Measurements from ENCODE around the gene PRELID2. TPM values are rescaled to one million over a fixed set of nuclear protein-coding genes. Genes with fewer than 3 reads are reported as not detected.
A peak's percentile ranks its signal among the peaks of the same experiment; 100 is the strongest.
"Not testable (repeated sequence)": the region's sequence is repeated elsewhere in the genome, so short reads cannot be mapped to it uniquely, and the experiment has no call there.

PRELID2 gene
- total RNA-seq, 1 donor from 2014 or later = 25.7 TPM

DNA sequence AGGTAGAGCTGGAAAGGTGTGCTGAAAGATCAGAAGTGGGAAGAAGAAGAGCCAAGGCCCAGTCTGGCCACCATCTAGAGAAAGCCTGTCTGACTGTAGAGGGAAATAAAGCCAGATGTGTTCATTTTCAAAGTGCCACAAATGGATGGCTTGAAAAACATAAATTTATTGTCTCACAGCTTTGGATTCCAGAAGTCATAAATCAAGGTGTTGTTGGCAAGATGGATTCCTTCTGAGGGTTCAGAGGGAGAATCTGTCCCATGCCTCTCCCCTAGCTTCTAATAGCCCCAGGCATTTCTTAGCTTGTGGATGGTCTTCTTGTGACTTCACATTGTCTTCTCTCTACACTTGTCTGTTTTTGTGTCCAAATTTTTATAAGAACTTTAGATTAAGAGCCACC, 6.2 kb upstream of the PRELID2 start:
- DNase-seq (ENCODE audit: low spot score in 2 of 2) (no peak), FAIRE-seq (no peak)

DNA sequence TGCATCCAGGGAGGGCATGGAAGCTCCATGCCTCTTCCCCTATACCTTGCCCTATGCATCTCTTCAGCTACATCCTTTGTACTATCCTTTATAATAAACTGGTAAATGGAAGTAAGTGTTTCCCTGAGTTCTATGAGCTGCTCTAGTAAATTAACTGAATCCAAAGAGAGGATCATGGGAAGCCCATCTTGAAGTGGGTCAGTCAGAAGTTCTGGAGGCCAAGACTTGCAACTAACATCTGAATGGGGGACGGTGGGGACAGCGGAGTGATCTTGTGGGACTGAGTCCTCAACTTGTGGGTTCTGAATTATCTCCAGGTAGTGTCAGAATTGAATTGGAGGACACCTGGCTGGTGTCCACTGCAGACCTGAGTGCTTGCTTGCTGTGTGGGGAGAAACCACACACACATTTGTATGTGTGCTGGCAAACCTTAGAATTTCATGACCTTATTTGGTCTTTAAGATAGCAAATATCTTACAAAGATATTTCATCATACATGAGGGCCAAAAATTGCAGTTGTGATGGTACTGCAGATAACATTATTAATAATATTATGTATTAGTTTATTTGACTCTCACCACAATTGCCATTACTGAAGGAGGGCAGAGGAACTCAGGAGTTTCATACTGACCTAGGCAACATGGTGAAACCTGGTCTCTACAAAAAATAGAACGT, 5.5 kb upstream of the PRELID2 start:
- FAIRE-seq = no peak

DNA sequence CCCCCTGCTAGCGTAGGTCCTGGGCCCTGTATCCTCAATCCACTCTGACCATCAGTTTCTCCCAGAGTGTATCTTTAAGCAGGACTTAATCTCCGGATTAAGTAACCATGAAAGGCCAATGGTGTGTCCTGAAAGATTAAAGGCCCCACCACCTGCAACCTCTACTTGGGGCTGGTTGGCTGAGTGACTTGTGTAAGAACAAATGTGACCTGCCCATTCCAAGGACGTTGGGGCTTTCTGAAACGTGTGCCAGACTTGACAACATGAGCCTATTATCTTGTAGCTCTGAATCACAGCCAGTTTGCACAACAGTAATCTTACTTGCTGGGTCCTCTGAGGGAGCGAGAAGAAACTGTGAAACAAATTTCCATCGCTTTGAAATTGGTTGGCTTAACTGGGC, 3.1 kb upstream of the PRELID2 start:
- DNase-seq (ENCODE audit: low spot score in 2 of 2) (no peak), FAIRE-seq (no peak)

More for the DNA sequence above, 5.5 kb upstream of the PRELID2 start:
- DNase-seq (ENCODE audit: low spot score in 2 of 2) = no peak

DNA sequence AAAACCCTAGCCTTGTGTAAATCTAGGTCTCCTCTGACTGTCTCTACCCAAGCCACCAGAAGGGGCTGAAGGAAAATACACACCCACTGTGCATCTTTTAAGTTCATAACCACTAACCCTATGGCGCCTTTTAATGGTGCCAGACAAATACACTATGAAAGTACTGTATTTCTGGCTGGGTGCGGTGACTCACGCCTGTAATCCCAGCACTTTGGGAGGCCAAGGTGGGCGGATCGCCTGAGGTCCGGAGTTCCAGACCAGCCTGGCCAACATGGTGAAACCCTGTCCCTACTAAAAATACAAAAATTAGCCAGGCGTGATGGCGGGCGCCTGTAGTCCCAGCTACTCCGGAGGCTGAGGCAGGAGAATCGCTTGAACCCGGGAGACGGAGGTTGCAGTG, 1.1 kb upstream of the PRELID2 start:
- FAIRE-seq; DNase-seq (ENCODE audit: low spot score in 2 of 2): not testable (repeated sequence)

DNA sequence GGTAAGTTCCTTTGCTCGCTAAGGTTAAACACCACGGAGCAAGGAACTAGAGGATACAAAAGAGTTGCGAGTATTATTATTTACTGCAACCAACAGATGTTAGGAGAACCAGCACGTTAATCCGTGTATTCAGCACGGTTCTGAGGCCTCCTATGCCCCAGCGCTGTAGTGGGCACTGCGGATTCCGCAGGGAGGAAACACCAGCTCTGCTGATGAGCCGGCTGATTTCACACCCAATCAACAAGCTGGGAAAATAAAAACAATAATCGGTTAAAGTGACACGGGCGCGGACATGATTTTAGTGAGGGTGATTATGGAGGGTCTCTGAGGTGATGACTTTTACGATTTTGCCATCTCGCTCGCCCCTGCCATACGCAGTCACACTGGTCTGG, 702 bp upstream of the PRELID2 start:
- FAIRE-seq = no peak
- no peak for DNase-seq (ENCODE audit: low spot score in 2 of 2)

DNA sequence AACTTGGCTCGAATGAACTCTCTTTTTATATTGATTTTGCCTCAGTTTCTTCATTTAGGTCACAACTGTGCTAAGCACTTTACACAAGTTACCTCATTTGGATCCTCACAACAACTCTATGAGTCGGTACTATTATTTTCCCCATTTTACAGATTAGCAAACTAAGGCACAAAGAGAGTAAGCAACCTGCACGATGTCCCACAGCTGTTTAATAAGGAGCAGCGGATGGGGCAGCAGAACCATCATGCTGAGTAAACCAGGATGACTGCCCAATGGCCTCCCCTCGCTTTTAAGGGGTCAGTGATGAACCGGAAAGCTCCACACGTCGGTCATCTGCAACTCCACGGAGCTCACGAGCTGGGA, 607 bp downstream of the PRELID2 start:
- no peak for DNase-seq (ENCODE audit: low spot score in 2 of 2)

DNA sequence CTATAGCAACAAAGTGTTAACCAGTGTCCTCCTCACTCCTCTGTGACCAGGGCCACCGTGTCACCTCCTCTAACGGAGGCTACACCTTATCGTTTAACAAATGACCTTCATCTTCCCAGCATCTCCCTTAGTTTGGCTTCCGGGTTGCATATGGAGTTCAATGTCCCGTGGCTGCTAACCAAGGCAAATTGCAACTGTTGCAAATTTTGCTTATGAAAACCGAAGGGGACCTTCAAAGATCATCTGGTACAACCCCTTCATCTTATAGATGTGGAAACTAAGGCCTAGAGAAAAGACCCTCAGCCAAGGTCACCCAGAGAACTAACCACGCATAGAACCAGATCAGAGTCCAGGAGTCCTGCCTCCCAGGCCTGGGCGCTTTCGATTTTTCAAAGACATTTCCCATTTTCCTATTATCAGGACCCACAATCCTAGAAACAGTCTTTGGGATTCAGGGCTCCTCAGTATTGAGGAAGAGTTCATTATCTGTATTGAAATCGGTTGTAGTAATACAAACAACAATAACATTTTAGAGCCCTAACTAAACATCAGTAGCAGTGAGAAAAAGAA, 1.4 kb downstream of the PRELID2 start:
- DNase-seq (ENCODE audit: low spot score in 2 of 2) (no peak), FAIRE-seq (no peak)

More for the DNA sequence above, 607 bp downstream of the PRELID2 start:
- FAIRE-seq = no peak

DNA sequence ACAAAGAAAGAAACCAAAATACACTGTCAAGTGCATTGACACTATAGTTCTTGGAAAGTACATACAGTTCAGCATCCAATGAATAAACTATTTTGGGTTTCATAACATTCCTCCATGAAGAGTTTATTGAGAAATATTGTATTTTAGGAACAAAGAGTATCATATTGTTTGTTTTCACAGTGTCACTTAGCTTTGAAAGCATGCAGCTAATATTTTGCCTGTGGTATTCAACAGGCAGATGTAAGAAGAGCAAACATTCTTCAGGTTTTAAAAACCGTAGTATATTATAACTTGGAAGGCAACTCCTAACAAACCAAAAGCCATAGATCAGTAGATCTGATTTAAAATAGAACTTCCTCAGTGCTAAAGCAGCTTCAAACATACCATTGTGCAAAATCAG, 4.5 kb downstream of the PRELID2 start:
- no peak for FAIRE-seq
- DNase-seq (ENCODE audit: low spot score in 2 of 2) = no peak

DNA sequence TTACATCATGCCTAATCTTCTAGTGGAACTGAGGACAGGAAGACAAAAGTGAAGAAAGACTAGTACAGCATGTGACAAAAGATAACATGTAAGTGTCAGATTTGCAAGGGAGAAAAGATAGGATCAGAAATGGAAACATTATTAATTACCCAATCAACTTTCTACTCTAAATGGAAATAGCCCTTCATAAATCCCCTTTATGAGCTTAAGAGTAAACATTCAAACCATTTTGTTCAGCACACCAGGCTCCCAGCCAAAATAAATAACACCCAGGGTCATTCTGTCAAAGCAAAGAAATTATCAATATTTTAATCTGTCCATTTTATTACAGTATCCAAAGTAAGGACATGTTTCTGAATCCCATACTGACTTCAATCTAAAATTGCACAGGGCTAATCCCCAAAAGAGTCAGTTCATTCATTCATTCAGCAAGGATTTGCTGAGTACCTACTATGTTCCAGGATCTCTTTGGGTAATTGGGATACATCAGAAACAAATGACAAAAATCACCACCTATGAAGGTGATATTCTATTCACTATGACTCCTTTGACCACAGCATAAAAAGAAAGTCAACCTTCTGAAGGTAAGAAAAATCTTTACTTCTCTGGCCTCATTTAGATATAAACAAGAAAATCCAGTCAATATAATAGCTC, 5.3 kb downstream of the PRELID2 start:
- FAIRE-seq = no peak
- DNase-seq (ENCODE audit: low spot score in 2 of 2) = no peak

DNA sequence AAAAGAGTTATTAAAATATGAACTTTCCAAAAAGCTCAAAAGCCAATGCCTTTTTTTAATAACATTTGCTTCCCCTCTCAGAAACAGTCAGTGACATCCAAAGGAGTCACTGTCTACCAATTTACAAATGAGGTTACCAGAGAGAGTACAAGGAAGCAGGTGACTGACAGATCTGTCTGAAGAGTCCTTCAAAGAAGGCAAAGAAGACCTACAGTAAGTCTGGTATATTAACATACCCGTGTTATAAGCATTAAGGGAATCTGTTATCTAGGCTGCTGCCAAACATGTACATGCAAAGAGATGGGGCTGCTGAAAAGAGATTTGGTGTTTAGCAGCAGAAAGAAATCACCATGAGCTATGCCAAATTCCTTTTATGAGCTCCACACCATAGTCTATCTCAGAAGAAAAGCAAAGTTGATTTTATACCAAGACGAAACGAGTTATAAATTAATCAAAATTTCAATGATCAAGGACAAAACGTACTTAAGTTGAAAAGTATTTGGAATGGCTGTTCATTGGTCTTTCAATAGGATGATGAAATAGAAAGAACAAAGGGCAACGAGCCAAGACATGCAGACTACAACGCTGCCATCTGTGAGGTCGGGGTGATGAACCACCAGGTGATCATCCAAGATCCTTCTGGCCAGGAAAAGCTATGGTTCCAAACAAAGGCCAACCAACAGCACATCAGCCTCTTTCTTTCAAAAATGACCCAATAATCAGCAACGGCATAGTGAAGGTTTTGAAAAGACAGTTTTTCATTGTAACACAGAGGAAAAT, 8.1 kb downstream of the PRELID2 start:
- DNase-seq (ENCODE audit: low spot score in 2 of 2) = no peak
- no peak for FAIRE-seq

DNA sequence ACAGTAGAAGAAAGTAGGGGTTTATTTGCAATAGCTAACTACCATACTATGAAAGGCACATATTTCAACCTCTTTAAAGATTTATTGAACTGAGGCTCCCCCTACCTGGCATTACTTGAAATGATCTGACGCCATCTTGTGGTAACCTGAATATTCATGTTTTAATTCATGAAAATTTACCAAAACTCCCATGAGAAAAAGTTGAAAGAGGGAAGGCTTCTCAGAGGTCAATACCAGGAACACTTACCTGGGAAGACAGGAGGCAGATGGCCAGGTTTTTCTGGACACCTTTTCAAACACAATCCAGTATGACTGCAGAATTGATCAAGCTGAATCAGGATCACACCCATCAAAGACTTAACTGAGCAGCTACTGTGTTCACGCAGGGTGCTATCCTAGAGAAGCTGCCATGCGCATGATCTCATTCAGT, 9.4 kb downstream of the PRELID2 start:
- no peak for FAIRE-seq

DNA sequence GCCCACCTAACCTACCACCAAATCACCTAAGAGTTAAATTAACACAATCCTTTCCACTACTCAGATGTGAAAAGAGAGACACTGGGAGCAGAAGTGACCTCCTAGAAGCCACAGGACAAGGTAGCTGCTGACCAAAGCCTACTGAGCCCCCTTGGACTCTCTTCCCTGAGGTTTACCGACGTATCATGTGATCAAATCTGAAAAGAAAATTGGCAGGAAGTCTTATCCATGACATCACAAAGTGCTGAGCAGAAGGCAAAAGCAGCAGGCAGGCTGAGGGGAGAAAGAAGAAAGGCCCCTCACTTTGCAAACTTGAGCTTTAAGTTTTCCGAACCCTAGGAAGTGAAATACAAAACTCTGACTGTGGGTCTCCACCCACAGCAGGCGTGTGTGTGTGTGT, 11.1 kb downstream of the PRELID2 start:
- no peak for DNase-seq (ENCODE audit: low spot score in 2 of 2)
- no peak for FAIRE-seq

More for the DNA sequence above, 9.4 kb downstream of the PRELID2 start:
- DNase-seq (ENCODE audit: low spot score in 2 of 2) = no peak

DNA sequence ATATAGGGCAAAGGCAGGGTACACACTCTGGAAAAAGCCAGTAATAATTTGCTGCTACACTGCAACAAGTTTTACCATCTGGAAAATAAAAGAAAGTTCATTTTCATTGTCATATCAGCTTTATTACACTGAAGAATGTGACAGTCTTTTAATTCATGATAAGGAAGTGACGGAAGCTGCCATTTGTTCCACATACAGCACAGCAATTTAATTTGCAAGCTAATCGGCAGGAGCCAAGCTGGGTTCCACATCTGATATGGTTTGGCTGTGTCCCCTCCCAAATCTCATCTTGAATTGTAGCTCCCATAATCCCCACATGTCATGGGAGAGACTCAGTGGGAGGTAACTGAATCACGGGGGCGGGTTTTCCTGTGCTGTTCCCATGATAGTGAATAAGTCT, 16.5 kb downstream of the PRELID2 start:
- no peak for FAIRE-seq
- no peak for DNase-seq (ENCODE audit: low spot score in 2 of 2)

DNA sequence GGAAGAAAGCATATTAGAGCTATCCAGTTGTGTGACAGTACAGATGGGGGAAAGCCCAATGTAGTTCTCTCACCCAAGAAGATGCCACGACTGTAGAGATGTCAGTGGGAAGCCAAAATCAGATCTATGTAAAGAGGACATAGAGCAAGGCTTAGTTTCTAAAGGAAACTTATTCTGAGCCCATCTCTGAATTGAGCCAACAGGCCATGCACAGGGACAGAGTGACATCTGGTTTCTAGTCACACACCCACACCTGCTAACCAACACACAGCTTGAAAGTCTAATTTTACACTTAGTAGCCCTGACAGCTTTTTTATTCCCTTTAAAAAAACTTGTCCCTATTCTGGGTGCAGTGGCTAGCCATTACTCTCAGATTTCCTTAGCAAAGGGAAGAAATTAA, 22.3 kb downstream of the PRELID2 start:
- DNase-seq (ENCODE audit: low spot score in 2 of 2) (no peak), FAIRE-seq (no peak)

DNA sequence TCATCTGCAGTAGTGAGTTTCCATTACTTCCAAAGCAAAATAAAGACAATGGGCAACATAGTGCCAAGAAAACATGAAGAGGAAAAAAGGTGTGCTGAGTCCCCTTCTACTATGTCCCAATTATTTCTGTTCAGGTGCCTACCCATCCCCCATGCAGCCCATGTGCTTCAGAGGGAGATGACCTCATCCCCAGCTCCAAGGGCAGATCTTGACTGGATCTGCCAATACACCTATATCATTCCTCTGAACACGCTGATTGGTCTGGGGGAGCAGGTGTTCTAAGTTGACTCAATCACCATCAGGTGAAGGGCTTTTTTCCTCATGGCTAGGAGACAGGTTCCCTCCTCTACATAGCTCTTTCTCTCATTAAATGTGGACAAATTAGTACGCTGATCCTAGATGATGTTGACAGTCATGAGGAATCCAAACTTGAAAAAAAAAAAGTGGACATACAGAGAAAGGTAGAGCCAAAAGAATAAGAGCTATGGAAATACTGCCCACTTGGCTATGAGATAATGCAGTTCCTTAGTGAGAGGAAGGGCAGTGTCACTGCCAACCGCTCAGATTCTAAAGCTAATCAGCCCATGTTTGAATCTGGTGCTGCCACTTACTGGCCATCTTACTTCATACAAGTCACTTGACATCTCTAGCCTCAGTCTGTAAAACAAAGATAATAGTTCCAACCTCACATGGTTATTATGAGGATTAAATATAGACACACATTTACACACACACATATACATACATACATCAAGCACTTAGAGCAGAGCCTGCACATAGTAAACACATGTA, 23.1 kb downstream of the PRELID2 start:
- peak; percentile 43 for FAIRE-seq

DNA sequence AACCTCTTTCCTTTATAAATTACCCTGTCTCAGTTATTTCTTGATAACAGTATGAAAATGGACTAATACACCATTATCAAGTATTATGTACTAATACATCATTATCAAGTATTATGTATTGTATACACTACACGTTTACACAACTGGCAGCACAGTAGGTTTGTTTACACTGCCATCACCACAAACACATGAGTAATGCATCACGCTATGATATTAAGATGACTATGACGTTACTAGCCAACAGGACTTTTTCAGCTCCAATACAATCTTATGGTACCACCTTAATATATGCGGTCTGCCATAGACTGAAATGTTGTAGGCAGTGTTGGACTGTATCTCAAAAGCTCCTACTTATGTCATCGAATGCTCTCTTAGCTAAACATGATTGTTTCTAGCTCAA, 28.2 kb downstream of the PRELID2 start:
- DNase-seq (ENCODE audit: low spot score in 2 of 2) = no peak
- no peak for FAIRE-seq

More for the DNA sequence above, 23.1 kb downstream of the PRELID2 start:
- peak in 1 of 2 donors; percentile 15 for DNase-seq (ENCODE audit: low spot score in 2 of 2)

DNA sequence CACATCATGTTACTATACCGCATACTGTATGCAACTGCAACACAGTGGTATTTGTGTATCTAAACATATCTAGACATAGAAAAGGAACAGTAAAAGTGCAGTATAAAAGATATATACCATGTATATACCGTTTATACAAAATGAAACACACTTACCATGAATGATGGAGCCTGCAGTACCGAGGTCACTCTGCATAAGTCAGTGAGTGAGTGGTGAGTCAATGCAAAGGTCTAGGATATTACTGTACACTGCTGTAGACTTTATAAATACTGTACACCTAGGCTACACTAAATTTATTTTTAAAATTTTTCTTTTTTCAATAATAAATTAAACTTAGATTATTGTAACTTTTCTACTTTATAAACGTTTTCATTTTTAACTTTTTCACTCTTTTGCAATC, 29.3 kb downstream of the PRELID2 start:
- FAIRE-seq = no peak

DNA sequence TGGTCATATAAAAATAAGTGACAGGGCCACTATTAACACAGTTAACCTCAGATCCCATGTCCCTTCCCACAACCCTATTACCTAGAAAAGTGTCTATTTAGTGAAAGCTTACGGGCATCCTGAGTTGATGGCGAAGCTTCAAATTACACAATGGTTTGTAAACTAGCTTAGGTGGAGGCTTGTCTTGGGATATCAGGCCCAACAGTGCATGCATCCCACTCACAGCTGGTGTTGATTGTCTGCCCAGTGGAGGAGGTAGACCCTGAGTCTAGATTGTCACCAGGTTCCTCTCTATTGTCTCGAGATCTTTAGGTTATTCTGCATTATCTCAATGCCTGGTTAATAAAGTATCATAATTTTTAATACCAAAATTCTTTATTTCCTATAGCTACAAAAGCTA, 30.4 kb downstream of the PRELID2 start:
- DNase-seq (ENCODE audit: low spot score in 2 of 2) = no peak
- no peak for FAIRE-seq

More for the DNA sequence above, 29.3 kb downstream of the PRELID2 start:
- no peak for DNase-seq (ENCODE audit: low spot score in 2 of 2)

DNA sequence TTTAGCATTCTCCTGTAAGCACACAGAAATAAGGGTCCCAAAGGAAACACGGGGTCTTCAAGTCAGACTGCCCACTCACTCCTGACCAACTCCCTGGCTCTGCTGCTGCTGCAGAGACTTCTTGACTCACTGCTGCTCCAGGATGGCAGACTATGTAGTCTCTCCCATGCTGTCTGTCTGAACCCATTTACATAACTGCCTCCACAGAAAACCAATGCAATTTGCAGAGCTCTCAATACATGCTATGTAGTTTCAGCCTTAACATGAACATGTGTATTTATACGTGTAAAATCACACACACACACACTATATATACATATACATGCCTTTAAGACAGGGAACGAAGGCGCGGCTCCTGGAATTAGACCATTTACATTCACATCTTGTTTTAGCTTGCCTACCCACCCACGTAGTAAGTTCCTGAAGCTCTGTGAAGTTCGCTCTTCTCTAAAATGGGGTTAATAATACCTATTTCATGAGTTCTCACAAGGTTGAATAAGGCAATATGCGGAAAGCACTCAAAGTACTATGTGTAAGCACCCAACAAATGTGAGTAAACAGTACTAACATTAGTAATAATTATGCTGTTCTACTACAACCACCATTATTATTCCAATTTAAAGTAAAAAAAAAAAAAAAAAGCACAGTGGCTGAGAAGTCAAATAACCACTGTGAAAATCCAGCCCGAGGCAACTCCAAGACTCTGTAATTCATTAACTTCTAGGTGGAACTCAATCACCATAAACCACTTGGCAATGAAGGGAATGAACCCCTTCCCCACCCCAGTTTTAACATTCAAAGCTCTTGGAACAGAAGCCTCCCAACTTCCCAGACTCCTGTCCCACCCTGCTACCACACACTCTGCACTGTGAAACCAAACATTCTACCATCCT, 31.8 kb downstream of the PRELID2 start:
- FAIRE-seq = no peak
- DNase-seq (ENCODE audit: low spot score in 2 of 2) = no peak
